Activated CD4-positive, CD25-positive, alpha-beta regulatory T cell (primary cell): ENCODE data around the gene KRT1.

Experiments
- DNase-seq, 4 experiments: peaks; one replicate each; lab custom pipeline; 2025; lab: John Stamatoyannopoulos, UW

KRT1 gene

DNA sequence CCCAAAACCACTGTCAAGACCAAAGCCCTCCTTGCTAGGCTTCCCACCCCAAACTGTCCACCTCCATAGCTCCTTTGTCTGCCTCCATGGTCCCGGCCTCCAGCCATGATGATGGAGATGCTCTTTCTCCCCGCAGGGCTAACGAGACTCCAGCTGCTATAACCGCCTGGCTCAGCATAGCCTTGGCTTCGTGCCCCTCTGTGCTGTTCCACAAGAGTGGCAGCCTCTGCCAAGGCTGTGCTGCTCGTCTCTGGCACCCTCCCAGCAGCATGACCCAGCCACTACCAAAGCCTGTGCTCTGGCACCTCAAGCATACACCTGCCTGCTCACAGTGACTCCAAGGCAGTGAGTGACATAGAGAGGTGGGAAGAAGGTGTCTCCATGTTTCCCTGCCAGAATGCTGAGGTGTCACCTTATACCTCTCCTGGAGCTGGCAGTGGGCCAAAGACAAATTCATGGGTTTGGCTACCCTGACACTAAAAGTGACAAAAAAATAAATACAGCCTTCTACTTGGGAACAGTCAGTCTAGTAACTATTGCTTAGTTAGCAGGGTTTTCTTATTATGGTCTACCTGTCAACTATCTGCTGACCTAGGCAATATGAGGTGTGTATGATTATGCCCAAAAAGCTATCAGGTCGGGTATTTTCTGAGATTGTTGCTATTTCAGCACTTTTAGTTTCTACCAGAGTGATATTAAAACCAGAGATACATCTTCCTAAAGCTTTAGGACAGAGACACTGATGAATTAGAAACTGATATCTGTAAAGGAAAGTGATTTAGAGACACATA is 45.7 kb downstream of the KRT1 start:
- DNase-seq = no peak

DNA sequence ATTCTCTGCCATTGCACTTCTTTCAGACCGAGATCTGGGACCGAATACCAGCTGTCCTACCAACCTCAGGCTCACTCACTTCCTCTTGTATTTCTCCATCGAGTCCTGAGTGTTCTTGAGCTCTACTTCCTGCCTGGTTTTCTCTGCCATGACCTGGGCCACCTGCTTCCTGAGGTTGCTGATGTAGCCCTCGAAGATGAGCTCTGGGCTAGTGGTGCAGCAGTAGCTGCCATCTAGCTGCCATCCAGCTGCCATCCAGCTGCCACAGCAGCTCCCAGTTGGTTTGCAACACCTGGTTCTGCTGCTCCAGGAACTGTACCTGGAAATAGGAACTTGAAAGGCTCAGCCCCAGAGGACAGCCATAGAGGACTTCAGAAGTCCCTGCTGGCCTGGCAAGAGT is 46.8 kb downstream of the KRT1 start:
- DNase-seq = no peak

DNA sequence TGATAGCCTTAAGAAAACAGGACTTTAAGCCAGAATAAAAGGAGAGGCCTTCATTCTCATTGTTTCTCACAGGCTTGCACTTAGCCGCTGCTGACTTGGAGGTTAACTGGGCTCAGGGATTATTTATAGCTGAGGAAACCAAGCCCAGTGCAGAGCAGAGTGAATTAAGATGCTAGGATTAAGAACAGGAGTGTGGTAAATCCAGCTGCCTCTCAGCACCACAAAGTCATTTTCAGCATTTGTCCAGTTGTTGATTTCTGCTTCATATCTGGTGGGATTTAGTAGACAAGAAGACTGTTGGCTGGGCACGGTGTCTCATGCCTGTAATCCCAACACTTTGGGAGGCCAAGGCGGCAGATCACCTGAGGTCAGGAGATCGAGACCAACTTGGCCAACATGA is 47.6 kb downstream of the KRT1 start:
- no peak for DNase-seq

DNA sequence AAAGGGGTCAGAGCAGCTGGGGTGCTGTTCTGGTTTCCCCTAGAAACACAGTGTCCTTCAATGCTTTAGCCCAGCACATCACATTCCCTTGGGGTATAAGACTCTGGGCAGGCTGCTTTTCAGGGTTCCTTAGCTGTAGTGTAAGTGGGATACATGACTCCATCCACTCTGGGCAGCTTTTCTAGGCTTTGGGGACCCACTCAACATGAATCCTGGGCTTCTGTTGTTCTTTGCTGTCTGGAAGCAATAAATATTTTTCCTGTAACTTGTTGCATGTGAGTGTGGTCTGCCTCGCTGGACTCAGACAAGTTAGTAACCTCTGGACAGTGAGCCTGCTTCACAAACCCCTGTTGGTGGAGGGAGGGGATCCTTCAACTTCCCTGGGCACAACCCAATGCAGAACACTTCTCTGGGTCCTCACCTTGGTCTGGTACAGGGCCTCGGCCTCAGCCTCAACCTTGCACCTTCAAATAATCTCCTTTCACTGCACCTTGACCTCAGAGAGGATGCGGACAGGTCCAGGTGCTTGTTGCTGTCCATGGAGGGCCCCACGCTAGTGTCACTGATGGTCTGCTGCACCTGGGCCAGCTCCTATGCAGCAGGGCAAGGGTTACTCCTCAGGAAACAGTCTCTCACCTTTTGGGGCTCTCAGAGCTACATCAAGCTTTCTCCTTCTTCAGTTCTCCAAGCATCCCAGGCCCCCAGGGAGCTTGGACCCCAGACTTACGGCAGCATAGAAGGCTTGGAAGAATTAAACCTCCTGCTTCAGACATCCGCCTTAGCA is 48.3 kb downstream of the KRT1 start:
- DNase-seq = no peak

DNA sequence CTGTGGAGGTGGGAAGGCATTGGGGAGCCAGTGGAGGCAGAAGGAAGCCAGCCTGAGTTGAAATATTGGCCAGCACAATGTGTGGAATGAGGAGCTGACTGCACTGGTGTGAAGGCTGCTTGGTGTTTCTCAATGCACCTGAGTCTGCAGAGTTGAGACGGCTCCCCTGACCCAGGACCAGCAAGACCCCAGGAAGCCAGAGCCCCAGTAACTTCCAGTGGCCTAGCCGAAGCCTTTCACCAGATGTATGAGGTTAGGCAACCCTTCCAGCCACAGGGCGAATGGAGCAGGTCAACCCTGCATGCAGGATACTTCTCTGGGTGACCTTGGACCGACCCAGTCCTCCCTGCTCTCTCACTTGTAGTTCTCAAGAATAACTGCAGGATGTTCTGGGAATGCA is 48.9 kb downstream of the KRT1 start:
- no peak for DNase-seq

DNA sequence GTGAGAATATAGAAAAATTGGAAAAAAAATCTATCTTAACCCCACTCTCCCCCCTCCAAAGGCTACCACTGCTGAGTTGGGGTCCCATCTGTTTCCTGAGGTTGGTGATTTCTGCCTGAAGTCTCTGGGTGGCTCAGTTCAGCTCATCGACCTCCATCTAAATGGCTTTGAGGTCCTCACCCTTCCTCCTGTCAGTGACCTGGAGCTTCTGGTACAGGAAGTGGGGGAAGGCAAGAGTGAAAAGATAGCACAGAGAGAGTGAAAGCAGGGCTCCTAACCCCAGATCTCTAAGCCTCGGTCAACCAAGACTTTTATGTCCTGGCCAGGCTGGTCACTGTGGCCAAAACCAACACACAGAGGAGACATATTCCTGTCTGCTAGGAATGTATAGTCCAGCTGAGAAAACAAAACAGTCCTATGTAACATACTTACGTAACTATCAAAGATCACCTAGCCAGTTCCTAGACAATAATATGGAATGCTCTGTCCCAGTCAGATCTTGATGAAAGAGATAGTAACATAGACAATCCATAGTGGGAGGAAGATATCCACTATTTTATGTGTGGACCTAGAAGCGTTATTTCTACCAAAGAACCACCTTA is 49.5 kb downstream of the KRT1 start:
- no peak for DNase-seq

DNA sequence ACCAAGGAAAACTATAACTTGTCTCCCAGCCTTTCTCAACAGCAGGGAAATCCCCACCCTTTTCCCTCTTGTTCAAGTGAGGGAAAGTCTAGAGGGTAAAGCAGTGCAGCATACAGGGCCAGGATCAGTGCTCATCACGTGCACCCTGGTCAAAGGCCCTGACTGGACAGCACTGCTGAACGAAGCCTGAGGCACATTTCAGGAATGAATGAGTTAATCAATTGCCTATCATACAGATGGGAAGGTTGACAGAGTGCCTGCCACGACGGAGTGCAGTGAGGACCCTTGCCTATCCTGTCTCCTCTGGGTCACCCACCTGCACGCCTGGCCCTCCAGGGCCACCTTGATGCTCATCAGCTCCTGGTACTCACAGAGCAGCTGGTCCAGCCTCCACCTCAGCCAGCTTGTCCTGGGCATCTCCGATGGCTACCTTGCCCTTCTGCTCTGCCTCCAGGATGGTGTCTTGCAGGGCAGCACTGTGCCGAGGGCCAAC is 50.2 kb downstream of the KRT1 start:
- DNase-seq = no peak

DNA sequence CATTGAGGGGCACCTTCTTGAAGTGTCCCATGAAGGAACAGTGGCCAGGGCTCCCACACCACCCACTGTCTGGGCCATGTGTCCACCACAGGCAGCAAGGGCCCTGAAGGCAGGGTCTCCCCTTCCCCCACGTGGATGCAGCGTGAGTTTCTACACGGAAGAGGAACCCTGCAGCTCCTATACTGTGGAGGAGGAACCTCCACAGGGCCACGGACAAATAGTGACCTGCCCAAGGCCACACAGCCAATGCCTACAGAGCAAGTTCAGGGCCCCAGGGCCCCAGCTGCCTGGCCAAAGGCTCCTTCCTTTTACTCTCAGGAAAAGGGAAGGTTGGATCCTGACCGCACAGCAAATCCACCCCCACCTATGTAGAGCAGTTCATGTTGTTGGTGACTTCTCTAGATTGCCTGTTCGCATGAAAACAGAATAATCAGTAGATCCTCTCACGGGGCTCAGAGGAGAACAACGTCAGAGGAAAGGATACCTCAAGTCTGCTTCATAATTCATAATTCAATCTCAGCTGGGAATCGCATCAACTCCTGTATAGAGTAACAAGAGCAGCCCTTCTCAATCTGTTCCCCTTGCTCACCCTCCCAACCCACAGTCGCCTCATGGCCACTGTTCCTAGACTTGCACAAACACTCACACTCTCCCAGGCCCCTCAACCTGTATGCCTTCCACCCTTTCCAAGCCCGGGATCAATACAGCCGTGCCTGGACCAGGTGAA is 50.8 kb downstream of the KRT1 start:
- no peak for DNase-seq

DNA sequence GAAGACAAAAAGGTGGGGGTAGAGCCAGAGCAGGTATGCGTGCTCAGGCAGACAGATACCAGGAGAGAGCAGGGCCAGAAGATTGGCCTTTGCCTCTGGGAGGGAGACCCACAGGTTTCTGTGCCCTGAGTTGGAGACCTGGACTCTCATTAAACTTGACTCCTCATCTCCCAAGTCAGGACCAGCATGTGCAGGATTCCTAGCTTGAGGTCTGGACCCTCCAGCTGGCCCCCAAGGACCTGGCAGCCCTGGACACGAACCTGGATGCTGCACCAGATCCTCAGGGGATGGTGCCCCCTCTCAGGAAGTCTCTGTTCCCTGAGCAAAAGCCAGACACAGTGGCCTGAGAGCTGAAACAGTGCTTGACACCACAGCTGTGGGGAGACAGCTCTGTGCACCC is 51.4 kb downstream of the KRT1 start:
- no peak for DNase-seq

DNA sequence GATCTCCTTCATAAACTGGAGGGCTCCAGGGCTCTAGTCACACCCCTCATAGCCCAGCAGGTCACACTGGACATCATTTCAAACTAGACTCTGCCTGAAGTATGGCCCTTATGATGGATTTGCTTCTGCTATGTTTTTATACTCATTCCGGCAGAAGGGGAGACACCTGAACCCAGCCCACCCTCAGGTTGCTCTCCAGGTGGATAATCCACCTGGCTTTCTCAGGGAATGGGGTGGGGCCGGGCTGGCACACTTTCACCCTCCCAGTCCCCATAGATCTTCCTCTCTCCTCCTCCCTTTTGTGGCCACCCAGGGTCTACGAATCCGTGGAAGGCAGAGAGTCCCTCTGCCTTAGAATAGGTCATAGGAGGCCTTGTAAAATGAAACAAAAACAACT is 52.1 kb downstream of the KRT1 start:
- DNase-seq = no peak

DNA sequence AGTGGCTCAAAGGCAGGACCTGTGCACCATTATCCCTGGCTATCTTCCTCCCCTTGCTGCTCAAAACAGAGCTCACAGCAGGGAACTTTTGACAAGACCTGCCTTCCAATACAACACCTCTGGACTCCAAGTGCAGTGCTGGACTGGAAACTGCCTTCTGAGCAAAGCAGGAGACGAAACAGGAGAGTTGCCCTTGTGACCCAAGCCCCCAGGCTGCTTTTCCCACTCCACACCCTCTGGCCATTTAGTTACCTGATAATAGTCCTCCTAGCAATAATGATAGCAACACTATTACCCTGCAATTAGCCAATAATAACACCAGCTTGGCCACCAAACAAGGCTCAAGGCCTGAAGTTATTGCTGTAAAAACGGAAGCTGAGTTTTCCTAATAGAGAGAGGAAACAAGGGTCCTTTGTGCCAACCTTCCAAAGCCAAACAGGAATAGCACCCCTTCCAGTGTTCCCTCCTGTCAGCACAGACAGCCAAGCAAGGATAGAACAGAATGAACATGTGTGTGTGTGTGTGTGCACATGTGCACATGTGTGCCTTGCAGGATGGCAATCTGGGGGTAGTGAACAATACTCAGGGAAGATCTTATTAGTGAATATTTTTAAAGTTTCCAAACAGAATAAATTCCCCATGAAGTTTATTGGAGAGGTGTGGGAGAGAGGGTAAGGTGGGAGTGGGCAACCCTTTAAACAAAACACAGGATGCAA is 52.7 kb downstream of the KRT1 start:
- DNase-seq = no peak
